Tibial nerve (tissue), 4 donors: Measurements from ENCODE around the gene CSPG4. TPM values are rescaled to one million over a fixed set of nuclear protein-coding genes. Genes with fewer than 3 reads are reported as not detected.

Experiments
- DNase-seq, 2 donors: peaks; one replicate each; pipeline ENCODE4 v3.0.0-alpha.2; 2019; ENCODE audit warnings: low spot score in 2 of 2
- H3K27ac ChIP-seq, 4 donors: fragments of 200-600 bp; sonication (generic) in 3 of 4; one replicate each; pipeline ENCODE4 v1.5.1; 2017 to 2019; ENCODE audit warnings: mild to moderate bottlenecking in 1 of 4
- H3K27me3 ChIP-seq, 2 donors: fragments of 200-600 bp; sonication (generic) in 1 of 2; one replicate each; pipeline versions ENCODE4 v1.5.1 to v1.6.0; 2017 to 2019
- H3K36me3 ChIP-seq, 3 donors: fragments of 200-600 bp; sonication (generic); one replicate each; pipeline ENCODE4 v1.5.1; 2018 to 2019
- H3K4me1 ChIP-seq, 4 donors: fragments of 200-600 bp; sonication (generic) in 3 of 4; one replicate each; pipeline ENCODE4 v1.5.1; 2017 to 2019
- H3K4me3 ChIP-seq, 4 donors: fragments of 200-600 bp; sonication (generic) in 3 of 4; one replicate each; pipeline ENCODE4 v1.5.1; 2017 to 2019; ENCODE audit warnings: mild to moderate bottlenecking in 1 of 4, moderate library complexity in 1 of 4
- H3K9me3 ChIP-seq, 4 donors: fragments of 200-600 bp; sonication (generic) in 3 of 4; one replicate each; pipeline ENCODE4 v1.5.1; 2017 to 2019
- EP300 ChIP-seq, 2 donors: sonication (generic); formaldehyde crosslinking; IDR thresholded peaks; one replicate each; pipeline ENCODE4 v1.6.1; 2017; ENCODE audit warnings: antibody characterized with exemption in 2 of 2, mild to moderate bottlenecking in 1 of 2
- POLR2A ChIP-seq, 2 donors: fragments of 450-650 bp; IDR thresholded peaks; one replicate each; pipeline ENCODE4 v1.6.1; 2017; ENCODE audit warnings: antibody characterized with exemption in 2 of 2, mild to moderate bottlenecking in 2 of 2, moderate library complexity in 2 of 2
- WGBS, 2 donors: methylation state at CpG; one replicate each; pipeline ENCODE4 v1.1.5; 2018; 5-methylcytosine and 5-hydroxymethylcytosine counted together
- total RNA-seq, 4 donors: library from RNA; depleted of rRNA; stranded (reverse); fragments of >200 nt; gene quantifications; one replicate each; pipeline ENCODE4 v1.1.0, GENCODE V29; 2016
- TF ChIP-seq, protein P1 (sequence below), 5 experiments: fragments of 200-600 bp in 3 of 5; fragments of 450-650 bp in 2 of 5; sonication (generic) in 3 of 5; IDR thresholded peaks; one replicate each; pipeline ENCODE4 v1.5.1; 2016 to 2019; ENCODE audit warnings: antibody characterized with exemption in 5 of 5, mild to moderate bottlenecking in 3 of 5, moderate library complexity in 2 of 5

CSPG4 gene
- total RNA-seq, 4 donors from 2014 or later, result 100 to 132 (median 115) TPM

- no peaks in the 10 kb centered on the region for H3K36me3 ChIP-seq
- no peak for DNase-seq
- WGBS, 2 donors, result 80 to 81% methylated on average over 10 of the region's 10 CpGs
- no peak overlapping the region for H3K27ac ChIP-seq
- peaks cover 0 to 32% (median 12%) of the 10 kb centered on the region in 4 donors for H3K4me1 ChIP-seq
- TF ChIP-seq, protein P1, sequence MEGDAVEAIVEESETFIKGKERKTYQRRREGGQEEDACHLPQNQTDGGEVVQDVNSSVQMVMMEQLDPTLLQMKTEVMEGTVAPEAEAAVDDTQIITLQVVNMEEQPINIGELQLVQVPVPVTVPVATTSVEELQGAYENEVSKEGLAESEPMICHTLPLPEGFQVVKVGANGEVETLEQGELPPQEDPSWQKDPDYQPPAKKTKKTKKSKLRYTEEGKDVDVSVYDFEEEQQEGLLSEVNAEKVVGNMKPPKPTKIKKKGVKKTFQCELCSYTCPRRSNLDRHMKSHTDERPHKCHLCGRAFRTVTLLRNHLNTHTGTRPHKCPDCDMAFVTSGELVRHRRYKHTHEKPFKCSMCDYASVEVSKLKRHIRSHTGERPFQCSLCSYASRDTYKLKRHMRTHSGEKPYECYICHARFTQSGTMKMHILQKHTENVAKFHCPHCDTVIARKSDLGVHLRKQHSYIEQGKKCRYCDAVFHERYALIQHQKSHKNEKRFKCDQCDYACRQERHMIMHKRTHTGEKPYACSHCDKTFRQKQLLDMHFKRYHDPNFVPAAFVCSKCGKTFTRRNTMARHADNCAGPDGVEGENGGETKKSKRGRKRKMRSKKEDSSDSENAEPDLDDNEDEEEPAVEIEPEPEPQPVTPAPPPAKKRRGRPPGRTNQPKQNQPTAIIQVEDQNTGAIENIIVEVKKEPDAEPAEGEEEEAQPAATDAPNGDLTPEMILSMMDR (IDR thresholded peaks at IDR 0.05), result no peak
- TF ChIP-seq POLR2A (IDR thresholded peaks at IDR 0.05) (no peak), EP300 (IDR thresholded peaks at IDR 0.05) (no peak)
- no peaks in the 10 kb centered on the region for H3K9me3 ChIP-seq
- H3K27me3 ChIP-seq, result no peaks in the 10 kb centered on the region
- no peak overlapping the region for H3K4me3 ChIP-seq
Measured at GRCh38 chr15:75729326-75730069, 16.9 kb upstream of the CSPG4 start.

- Histone ChIP-seq H3K27me3 (no peaks in the 10 kb centered on the region), H3K27ac (peak overlapping the region in 1 of 4 donors; percentile 8), H3K36me3 (no peaks in the 10 kb centered on the region), H3K4me3 (no peak overlapping the region), H3K9me3 (no peaks in the 10 kb centered on the region), H3K4me1 (peaks cover 0 to 36% (median 25%) of the 10 kb centered on the region in 4 donors)
- DNase-seq, result peak in 1 of 2 donors; percentile 37
- 57 to 58% methylated on average over 17 of the region's 17 CpGs for WGBS, 2 donors
- TF ChIP-seq, protein P1 (IDR thresholded peaks at IDR 0.05), result peak; percentile 30 to 67 (median 42)
- TF ChIP-seq POLR2A (IDR thresholded peaks at IDR 0.05), result no peak
Measured at GRCh38 chr15:75727851-75728715, 15.4 kb upstream of the CSPG4 start.

GRCh38 chr15:75727031-75727531 is 14.4 kb upstream of the CSPG4 start:
- H3K9me3 ChIP-seq, result no peaks in the 10 kb centered on the region
- H3K4me3 ChIP-seq, result no peak overlapping the region
- H3K27me3 ChIP-seq, result no peaks in the 10 kb centered on the region
- H3K27ac ChIP-seq, result no peak overlapping the region
- peaks cover 0 to 30% (median 18%) of the 10 kb centered on the region in 4 donors for H3K4me1 ChIP-seq
- no peaks in the 10 kb centered on the region for H3K36me3 ChIP-seq
- TF ChIP-seq POLR2A (IDR thresholded peaks at IDR 0.05) (no peak), EP300 (IDR thresholded peaks at IDR 0.05) (no peak)
- TF ChIP-seq, protein P1 (IDR thresholded peaks at IDR 0.05), result no peak
- DNase-seq, result peak in 1 of 2 donors; percentile 6
- 88% methylated on average over 19 to 20 of the region's 20 CpGs for WGBS, 2 donors

- TF ChIP-seq, protein P1 (IDR thresholded peaks at IDR 0.05), result no peak
- TF ChIP-seq EP300 (IDR thresholded peaks at IDR 0.05) (no peak), POLR2A (IDR thresholded peaks at IDR 0.05) (no peak)
- H3K4me3 ChIP-seq, result no peak overlapping the region
- H3K27me3 ChIP-seq, result no peaks in the 10 kb centered on the region
- WGBS, 2 donors, result 77 to 83% methylated on average over 8 to 11 of the region's 11 CpGs
- H3K9me3 ChIP-seq, result no peaks in the 10 kb centered on the region
- peak in 1 of 2 donors; percentile 7 for DNase-seq
- H3K27ac ChIP-seq, result peak overlapping the region in 1 of 4 donors; percentile 93
- H3K4me1 ChIP-seq, result peaks cover 0 to 30% (median 15%) of the 10 kb centered on the region in 4 donors
- no peaks in the 10 kb centered on the region for H3K36me3 ChIP-seq
Measured at GRCh38 chr15:75725719-75726607, 13.3 kb upstream of the CSPG4 start.
